ENCODE data around the gene SHE. TPM values are rescaled to one million over a fixed set of nuclear protein-coding genes. Genes with fewer than 3 reads are reported as not detected.

The SHE gene
- total and polyA plus RNA-seq, 2 experiments from 2014 or later = 0.23 to 0.69 TPM

GRCh38 chr1:154433161-154433764, 68.9 kb downstream of the SHE start:
- TF ChIP-seq ZNF462 (CRISPR knock-in tag; IDR thresholded peaks at IDR 0.05) = no peak
- TF ChIP-seq CTCF (conservative IDR thresholded peaks at IDR 0.05; ENCODE audit: low read depth in 2 of 2) = no peak
- no peak for TF ChIP-seq CREB1 (CRISPR knock-in tag; IDR thresholded peaks at IDR 0.05; ENCODE audit: low read depth)
- no peak for TF ChIP-seq REST (IDR thresholded peaks at IDR 0.05; ENCODE audit: unreplicated experiment)
- H3K9me3 Mint-ChIP-seq = no peaks in the 10 kb centered on the region
- Histone ChIP-seq H3K4me3 (no peak overlapping the region), H3K36me3 (ENCODE audit: insufficient read depth) (no peaks in the 10 kb centered on the region), H3K9me2 (ENCODE audit: insufficient read depth) (no peaks in the 10 kb centered on the region), H3K79me2 (replicated peaks; ENCODE audit: insufficient read depth) (no peaks in the 10 kb centered on the region), H3K27me3 (ENCODE audit: insufficient read depth) (no peaks in the 10 kb centered on the region), H3K4me1 (ENCODE audit: insufficient read depth) (peaks cover 24% of the 10 kb centered on the region), H3K4me2 (no peak overlapping the region), H3K27ac (ENCODE audit: low read depth) (no peak overlapping the region), H3F3A (replicated peaks; ENCODE audit: low read depth) (no peaks in the 10 kb centered on the region), H4K20me1 (replicated peaks; ENCODE audit: insufficient read depth) (no peaks in the 10 kb centered on the region), H2AFZ (no peak overlapping the region)
- ATAC-seq (no peak), DNase-seq (ENCODE audit: low spot score) (no peak)
- H3K4me3 Mint-ChIP-seq = no peak overlapping the region
- H3K36me3 Mint-ChIP-seq (ENCODE audit: low read depth) = no peaks in the 10 kb centered on the region
- H3K4me1 Mint-ChIP-seq = peaks cover 26% of the 10 kb centered on the region
- no peak overlapping the region for H3K27ac Mint-ChIP-seq
- peaks cover 7% of the 10 kb centered on the region for H3K27me3 Mint-ChIP-seq (ENCODE audit: insufficient read depth, low read depth, poor library complexity)
